HG02759 (cell line): ENCODE data around the gene KLK2.

Source experiments
- ATAC-seq: cut with Tn5 transposase; IDR thresholded peaks from one replicate; pipeline ENCODE4 v1.9.1; 2021; ENCODE audit warnings: mild to moderate bottlenecking, moderate library complexity; ENCODE audit not compliant: unreplicated experiment

The KLK2 gene

DNA sequence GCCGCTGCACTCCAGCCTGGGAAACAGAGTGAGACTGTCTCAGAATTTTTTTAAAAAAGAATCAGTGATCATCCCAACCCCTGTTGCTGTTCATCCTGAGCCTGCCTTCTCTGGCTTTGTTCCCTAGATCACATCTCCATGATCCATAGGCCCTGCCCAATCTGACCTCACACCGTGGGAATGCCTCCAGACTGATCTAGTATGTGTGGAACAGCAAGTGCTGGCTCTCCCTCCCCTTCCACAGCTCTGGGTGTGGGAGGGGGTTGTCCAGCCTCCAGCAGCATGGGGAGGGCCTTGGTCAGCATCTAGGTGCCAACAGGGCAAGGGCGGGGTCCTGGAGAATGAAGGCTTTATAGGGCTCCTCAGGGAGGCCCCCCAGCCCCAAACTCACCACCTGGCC lies at the start of gene KLK2:
Gene KLK2, plus strand, starts transcription at position 384 of the 400 bp plus-strand sequence. CDS start 35 bp downstream, outside the sequence.
- no peak for ATAC-seq

DNA sequence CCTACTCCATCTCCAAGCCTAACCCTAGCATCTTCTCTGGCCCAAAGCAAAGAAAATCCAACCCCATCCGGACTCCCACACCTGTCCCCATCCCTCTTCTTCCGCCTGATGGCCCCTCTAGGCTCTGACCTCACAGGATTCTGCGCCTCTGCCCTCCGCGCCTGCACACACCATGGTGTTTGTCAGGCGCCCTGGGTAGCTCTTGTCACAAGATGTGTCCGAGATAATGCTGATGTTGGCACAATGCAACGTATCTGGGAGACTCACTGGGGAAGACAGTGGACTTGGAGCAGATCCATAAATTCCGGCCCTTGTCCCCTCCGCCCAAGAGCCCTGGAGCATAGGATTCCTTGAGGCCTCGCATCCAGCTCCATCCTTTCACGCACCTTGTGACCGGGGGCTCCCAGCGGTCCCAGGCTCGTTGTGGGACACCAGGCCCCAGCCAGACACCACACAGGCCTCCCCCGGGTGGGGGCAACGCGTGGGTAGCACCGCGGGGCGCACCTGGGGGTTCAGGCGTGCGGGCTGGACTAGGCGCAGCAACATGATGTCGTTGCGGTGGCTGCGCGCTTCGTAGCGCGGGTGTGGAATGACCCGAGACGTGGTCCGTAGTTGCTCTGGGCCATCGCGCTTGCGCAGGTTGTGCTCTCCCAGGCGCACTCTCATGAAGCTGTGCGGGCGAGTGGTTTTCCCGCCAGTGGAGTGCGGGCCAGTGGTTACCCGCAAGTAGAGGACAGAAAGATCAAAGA lies 46.6 kb upstream of the KLK2 start:
- ATAC-seq: no peak

- ATAC-seq: no peak
Observed at GRCh38 chr19:50827476-50827875, 45.8 kb upstream of the KLK2 start.

DNA sequence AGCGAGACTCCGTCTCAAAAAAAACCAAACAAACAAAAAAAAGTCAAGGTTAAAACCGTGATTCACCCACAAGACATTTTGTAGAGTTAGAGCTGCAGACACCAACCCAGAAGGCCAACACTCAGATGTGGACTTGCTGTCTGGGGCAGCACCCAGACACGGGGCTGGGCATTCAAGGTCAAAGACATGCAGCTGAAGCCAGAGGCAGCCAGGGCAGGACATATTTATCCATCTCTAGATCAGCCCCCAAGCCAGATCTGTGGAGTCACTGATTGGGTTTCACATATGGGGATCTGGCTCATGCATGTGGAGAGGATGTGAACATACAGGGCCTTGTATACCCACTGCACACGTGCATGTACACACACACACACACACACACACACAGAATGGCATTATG lies 43.4 kb upstream of the KLK2 start:
- ATAC-seq: no peak

DNA sequence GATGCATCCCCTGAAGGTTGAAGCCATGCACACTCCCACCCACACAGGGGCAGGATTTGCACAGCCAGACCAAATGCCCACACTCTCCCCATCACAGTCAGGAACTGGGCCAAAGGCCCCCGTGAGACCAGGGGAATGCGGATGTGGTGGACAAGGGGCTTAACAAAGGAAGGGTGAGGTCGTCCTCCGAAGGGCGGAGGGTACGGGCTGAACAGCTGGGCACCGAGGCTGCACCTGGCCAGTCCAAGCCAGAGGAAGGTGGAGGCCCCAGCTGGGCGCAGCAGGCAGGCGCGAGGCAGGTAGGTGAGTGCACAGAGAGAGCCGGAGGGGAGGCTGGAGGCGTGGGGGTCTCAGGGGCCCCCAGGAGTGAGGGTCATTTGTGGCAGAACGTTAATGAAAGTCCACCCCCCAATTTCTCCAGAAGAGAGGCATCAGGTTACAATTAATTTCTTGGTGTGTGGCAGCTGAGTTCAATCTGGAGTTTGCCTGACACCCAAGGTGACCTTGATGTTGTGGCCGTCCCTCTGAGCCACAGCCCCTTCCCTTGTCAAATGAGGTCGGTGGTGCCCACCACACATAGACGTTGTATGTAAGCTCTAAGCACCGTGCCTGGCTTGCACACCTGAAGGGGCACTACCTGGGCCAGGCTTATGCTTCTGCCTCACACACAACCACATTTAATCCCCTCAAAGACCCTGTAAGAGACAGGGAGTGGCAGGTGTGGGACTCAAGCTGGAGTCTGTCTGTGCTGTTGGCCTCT lies 42.8 kb upstream of the KLK2 start:
- no peak for ATAC-seq

- ATAC-seq: no peak
Observed at GRCh38 chr19:50831026-50831396, 42.2 kb upstream of the KLK2 start.

DNA sequence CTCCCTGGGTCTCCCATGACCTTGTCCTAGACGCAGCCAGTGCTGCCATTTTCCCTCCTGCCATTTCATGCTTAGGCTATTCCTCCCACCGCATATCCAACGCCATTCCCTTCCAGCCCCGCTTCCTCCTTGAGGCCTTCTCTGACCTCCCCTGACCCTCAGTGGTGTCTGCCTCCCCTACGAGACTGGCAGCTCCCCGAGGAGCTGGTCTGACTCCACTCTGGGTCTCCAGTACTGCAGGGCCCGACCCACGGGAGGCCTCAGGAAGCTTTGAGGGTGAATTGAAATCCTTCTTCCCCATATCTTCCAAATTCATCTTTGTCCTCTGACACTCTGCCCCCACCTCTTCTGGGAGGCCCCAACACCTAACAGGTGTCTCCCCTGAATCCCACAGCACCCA lies 40.6 kb upstream of the KLK2 start:
- ATAC-seq: no peak

DNA sequence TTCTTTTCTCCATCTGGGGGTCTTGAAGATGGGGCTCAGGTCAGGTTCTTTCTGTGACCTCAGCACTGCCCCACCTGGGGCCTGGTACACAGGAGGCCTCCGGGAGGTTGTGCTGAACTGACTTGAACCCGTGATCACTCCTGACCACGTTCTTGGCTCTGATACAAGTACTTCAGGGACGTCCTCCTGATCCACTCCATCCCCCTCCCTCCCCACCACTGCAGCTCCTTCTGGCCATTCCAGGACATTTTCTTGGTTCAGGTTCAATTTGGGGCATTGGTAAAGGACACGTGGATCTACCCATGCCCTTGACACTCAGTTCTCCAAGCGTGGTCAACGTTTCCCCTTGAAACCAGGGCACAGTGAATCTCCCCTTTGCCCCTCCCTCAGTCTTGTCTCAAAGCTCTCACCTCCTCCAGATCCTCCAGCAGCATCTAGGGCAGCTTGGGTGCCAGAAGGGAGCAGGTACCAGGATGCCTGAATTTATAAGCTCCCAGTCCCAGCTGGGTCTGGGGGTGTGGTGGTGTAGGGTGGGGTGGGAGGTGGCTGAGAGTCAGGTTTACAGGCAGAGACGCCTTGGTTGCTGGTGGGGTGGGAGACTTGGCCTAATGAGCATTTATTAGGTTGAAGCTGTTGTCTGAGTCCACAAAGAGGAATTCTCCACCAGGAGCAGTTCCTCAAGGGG lies 40.0 kb upstream of the KLK2 start, which contains the start of gene KLK15:
Gene KLK15, minus strand, starts transcription at position 458 of the 685 bp plus-strand sequence. CDS start 2,082 bp downstream, outside the sequence.
- ATAC-seq: no peak

DNA sequence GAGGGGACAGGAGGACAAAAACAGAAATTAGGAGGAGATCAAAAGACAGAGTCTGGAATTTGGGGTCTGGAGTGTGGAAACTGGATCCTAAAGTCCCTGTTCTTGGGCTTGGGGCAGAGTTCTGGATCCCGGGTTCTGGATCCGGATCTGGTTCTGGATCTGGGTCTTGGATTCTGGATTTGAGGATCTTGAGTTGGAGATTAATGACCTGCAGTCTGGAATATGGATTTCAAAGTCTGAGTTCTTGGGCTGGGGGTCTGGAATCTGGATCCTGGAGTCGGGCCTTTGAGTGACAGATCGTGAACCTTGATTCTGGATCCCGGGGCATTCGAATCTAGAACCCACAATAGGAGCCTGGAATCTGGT lies 39.5 kb upstream of the KLK2 start:
- ATAC-seq: no peak

DNA sequence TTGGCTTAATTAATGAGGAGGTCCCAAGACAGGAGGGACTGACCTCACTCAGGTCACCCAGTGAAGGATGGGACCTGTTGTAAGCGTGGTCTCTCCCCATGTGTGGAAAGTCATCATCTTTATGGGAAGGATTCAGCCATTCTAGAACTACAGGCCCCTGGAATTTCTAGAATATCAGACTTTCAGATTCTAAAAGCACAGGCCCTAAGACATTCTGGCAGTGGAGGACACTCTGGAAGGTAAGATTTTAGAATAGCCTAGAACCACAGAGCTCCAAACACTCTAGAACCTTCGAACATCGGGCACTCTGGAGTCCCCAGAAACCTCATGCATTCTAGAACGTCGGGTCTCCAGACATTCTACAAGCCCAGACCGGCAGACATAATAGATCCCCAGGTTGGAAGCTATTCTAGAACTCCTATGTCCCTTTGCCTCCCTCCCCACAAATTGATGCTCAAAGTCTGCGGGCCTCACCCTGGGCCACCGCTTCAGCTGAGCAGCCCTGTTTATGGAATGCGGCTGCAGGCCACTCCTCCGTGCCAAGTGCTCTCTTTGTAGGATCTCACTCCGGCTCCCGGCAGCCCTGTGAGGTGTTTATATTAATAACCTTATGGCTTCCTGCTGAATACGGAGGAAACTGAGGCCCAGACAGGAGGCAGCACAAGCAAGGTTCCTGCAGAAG lies 38.0 kb upstream of the KLK2 start:
- ATAC-seq: no peak

GRCh38 chr19:50835785-50836542 lies 37.3 kb upstream of the KLK2 start:
- ATAC-seq: peak; percentile 88

DNA sequence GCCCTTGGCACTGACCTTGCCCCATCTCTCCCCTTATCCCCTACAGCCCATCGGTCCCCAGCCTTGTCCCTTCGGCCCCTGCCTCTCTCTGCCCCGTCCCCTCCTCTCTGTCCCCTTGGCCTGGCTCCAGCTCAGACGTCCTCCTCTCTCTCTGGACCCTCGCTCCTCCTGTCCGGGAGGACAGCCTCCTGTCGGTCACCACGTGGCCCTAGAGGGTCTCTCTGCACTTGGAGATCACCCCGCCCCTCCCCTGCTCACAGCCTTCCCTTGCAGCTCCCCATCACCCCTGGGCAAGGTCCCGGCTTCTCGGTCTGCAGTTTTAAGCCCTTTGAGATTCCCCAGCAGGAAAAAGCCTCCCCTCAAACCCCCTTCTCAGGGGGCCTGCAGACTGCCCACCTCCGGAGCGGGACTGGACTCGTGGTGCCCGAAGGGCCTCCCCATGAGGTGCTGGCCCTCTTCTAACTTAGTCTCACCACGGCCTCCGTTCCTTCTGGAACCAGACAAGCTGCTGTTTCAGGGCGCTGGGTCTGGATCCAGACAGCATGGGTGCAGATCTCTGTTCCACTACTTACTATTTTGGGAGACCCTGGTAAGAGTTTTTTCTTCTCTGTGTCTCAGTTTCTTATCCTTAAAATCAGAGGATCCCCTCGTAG lies 36.6 kb upstream of the KLK2 start:
- ATAC-seq: no peak

DNA sequence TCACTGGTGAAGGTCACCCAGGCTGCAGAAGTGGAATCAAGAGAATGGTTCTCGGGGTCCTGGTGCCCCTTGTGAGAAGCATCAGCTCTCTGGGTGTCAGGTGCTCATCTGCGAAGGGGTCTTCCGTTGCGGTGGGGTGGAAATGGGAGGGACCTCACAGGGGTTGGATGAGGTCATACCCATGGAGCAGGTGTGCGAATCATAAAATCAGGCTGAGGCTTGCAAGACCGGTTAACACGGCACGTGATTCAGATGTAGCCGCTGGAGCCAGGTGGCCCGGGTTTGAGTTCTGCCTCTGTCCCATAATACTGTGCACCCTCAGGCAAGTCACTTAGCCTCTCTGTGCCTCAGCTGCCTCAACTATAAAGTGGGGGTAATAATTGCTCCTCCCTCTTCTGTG lies 35.9 kb upstream of the KLK2 start:
- ATAC-seq: no peak

GRCh38 chr19:50838239-50838638 lies 35.0 kb upstream of the KLK2 start:
- no peak for ATAC-seq

DNA sequence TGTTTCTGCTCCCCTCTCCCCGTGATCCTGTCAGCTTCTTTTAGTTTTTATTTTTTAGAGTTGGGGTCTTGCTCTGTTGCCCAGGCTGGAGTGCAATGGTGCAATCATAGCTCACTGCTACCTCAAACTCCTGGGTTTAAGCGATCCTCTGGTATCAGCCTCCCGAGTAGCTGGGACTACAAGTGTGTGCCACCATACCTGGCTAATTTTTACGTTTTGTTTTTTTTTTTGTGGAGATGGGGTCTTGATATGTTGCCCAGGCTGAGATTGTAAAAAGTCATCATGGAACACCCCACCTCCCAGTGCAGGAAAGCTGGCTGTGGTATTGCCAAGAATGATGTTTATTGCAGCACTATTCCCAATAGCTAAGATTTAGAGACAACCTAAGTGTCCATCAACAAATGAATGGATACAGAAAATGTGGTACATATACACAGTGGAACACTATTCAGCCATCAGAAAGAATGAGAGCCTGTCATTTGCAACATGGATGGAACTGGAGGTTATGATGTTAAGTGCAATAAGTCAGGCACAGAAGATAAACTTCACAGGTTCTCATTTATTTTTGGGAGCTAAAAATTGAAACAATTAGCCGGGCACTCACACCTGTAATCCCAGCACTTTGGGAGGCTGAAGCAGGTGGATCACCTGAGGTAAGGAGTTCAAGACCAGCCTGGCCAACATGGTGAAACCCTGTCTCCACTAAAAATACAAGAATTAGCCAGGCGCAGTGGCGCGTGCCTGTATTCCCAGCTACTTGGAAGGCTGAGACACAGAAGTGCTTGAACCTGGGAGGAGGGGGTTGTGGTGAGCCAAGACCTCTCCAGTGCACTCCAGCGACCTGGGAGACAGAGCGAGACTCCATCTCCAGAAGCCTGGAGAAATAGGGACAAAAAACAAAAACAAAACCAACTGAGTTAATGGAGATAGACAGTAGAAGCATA lies 33.3 kb upstream of the KLK2 start:
- no peak for ATAC-seq

DNA sequence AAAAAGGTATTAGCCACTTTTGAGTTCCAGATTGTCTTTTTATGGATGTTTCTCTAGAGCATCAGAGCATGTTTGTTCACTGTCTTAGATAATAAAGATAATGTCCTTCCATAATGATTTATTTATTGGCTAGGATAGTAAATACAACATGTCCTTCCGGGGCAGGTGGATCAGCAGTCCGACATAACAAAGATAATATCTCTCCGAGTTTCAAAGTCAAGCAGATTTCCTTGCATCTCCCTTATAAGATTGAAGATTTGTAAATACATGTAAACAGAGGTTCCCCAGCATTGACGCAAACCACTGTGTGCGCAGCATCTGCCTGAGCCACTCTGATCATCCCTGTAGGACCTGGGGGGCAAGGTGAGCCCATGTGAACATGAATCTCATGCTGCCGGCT lies 31.1 kb upstream of the KLK2 start:
- no peak for ATAC-seq

GRCh38 chr19:50843205-50843604 lies 30.0 kb upstream of the KLK2 start:
- no peak for ATAC-seq

DNA sequence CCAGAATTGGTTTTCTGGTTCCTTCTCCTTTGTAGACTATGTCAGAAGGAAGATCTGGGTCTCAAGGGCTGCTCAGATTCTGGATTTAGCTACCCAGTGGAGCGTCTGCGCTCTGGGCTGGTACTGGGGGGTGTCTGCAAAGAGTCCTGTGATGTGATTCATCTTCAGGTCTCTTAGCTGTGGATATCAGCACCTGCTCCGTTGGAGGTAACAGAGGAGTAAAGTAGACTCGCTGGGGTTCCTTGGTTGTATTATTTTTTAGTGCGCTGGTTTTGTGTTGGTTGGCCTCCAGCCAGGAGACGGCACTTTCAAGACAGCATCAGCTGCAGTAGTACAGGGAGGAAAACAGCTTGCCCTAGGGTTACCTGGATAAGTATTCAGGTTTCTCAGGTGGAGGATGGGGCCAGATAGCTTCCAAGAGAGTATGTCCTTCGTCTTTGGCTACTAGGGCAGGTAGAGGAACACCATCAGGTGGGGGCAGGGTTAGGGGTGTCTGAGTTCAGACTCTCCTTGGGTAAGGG lies 29.5 kb upstream of the KLK2 start:
- ATAC-seq: no peak
